Measurements from ENCODE around the gene TCF19.

The TCF19 gene

GRCh38 chr6:31144296-31144969 is 14.0 kb upstream of the TCF19 start:
- no peak for TF ChIP-seq Cebpa-rat (IDR thresholded peaks at IDR 0.05)
- H3K9ac ChIP-seq: no peak overlapping the region
- H3K27me3 ChIP-seq: no peaks in the 10 kb centered on the region
- no peaks in the 10 kb centered on the region for H4K20me1 ChIP-seq
- no peak overlapping the region for H3K27ac ChIP-seq
- H3K36me3 ChIP-seq: peaks cover 57% of the 10 kb centered on the region
- no peaks in the 10 kb centered on the region for H3K9me3 ChIP-seq
- no peak overlapping the region for H3K4me3 ChIP-seq
- no peak overlapping the region for H3K4me2 ChIP-seq
- H3K4me1 ChIP-seq: no peaks in the 10 kb centered on the region

GRCh38 chr6:31144970-31145340 is 13.4 kb upstream of the TCF19 start:
- Histone ChIP-seq H3K36me3 (peaks cover 62% of the 10 kb centered on the region), H3K27me3 (no peaks in the 10 kb centered on the region), H3K27ac (no peak overlapping the region), H3K4me3 (no peak overlapping the region), H4K20me1 (no peaks in the 10 kb centered on the region), H3K4me2 (no peak overlapping the region), H3K9ac (no peak overlapping the region), H3K9me3 (no peaks in the 10 kb centered on the region), H3K4me1 (no peaks in the 10 kb centered on the region)
- no peak for TF ChIP-seq Cebpa-rat (IDR thresholded peaks at IDR 0.05)

GRCh38 chr6:31145386-31145785 is 13.0 kb upstream of the TCF19 start:
- no peaks in the 10 kb centered on the region for H4K20me1 ChIP-seq
- H3K4me2 ChIP-seq: no peak overlapping the region
- no peak overlapping the region for H3K9ac ChIP-seq
- peaks cover 67% of the 10 kb centered on the region for H3K36me3 ChIP-seq
- H3K4me1 ChIP-seq: no peaks in the 10 kb centered on the region
- H3K9me3 ChIP-seq: no peaks in the 10 kb centered on the region
- H3K4me3 ChIP-seq: no peak overlapping the region
- no peak overlapping the region for H3K27ac ChIP-seq
- H3K27me3 ChIP-seq: no peaks in the 10 kb centered on the region
- TF ChIP-seq Cebpa-rat (IDR thresholded peaks at IDR 0.05): no peak

- H4K20me1 ChIP-seq: no peaks in the 10 kb centered on the region
- no peak overlapping the region for H3K9ac ChIP-seq
- H3K4me2 ChIP-seq: no peak overlapping the region
- no peak overlapping the region for H3K4me3 ChIP-seq
- H3K36me3 ChIP-seq: peaks cover 59% of the 10 kb centered on the region
- H3K27me3 ChIP-seq: no peaks in the 10 kb centered on the region
- no peak for TF ChIP-seq Cebpa-rat (IDR thresholded peaks at IDR 0.05)
- no peaks in the 10 kb centered on the region for H3K9me3 ChIP-seq
- H3K4me1 ChIP-seq: peaks cover 10% of the 10 kb centered on the region
- no peak overlapping the region for H3K27ac ChIP-seq
Observed at GRCh38 chr6:31149827-31150447, 8.5 kb upstream of the TCF19 start.

GRCh38 chr6:31152781-31153180 is 5.6 kb upstream of the TCF19 start:
- Histone ChIP-seq H3K4me3 (no peak overlapping the region), H3K36me3 (peaks cover 57% of the 10 kb centered on the region)

GRCh38 chr6:31154436-31154835 is 4.0 kb upstream of the TCF19 start:
- Histone ChIP-seq H3K27me3 (no peaks in the 10 kb centered on the region), H3K4me3 (no peak overlapping the region), H3K36me3 (peaks cover 49% of the 10 kb centered on the region), H3K9me3 (no peaks in the 10 kb centered on the region), H3K9ac (no peak overlapping the region), H3K4me2 (no peak overlapping the region), H4K20me1 (no peaks in the 10 kb centered on the region), H3K27ac (no peak overlapping the region), H3K4me1 (peaks cover 30% of the 10 kb centered on the region)
- TF ChIP-seq Cebpa-rat (IDR thresholded peaks at IDR 0.05): no peak

More at GRCh38 chr6:31152781-31153180, 5.6 kb upstream of the TCF19 start:
- no peaks in the 10 kb centered on the region for H3K27me3 ChIP-seq
- no peak overlapping the region for H3K4me2 ChIP-seq
- no peak for TF ChIP-seq Cebpa-rat (IDR thresholded peaks at IDR 0.05)
- H3K27ac ChIP-seq: peak overlapping the region; percentile 9; the same call in 1 of the 2 replicates
- no peak overlapping the region for H3K9ac ChIP-seq
- no peaks in the 10 kb centered on the region for H3K9me3 ChIP-seq
- peaks cover 24% of the 10 kb centered on the region for H3K4me1 ChIP-seq
- no peaks in the 10 kb centered on the region for H4K20me1 ChIP-seq

GRCh38 chr6:31156641-31157040 is 1.7 kb upstream of the TCF19 start:
- Histone ChIP-seq H3K36me3 (peaks cover 37% of the 10 kb centered on the region), H3K27me3 (no peaks in the 10 kb centered on the region), H3K4me3 (no peak overlapping the region), H4K20me1 (no peaks in the 10 kb centered on the region), H3K4me2 (peak overlapping the region; percentile 95), H3K9ac (peak overlapping the region; percentile 80; the same call in 1 of the 2 replicates), H3K4me1 (peaks cover 46% of the 10 kb centered on the region), H3K27ac (no peak overlapping the region), H3K9me3 (no peaks in the 10 kb centered on the region)
- TF ChIP-seq Cebpa-rat (IDR thresholded peaks at IDR 0.05): no peak

- Histone ChIP-seq H3K9me3 (no peaks in the 10 kb centered on the region), H4K20me1 (no peaks in the 10 kb centered on the region), H3K27ac (peak within 1 kb of the TSS; percentile 76), H3K9ac (peak within 1 kb of the TSS; percentile 80), H3K4me2 (peak within 1 kb of the TSS; percentile 96), H3K4me3 (peak within 1 kb of the TSS; percentile 78), H3K27me3 (no peaks in the 10 kb centered on the region), H3K4me1 (peaks cover 41% of the 10 kb centered on the region), H3K36me3 (peaks cover 47% of the 10 kb centered on the region)
- TF ChIP-seq Cebpa-rat (IDR thresholded peaks at IDR 0.05): no peak
Observed at GRCh38 chr6:31157513-31158139, 763 bp upstream of the TCF19 start, which contains the start of gene CCHCR1. TSS of gene CCHCR1 (minus strand) at chr6:31157802. CDS start at chr6:31157600, 202 bp downstream.

- Histone ChIP-seq H3K4me1 (peaks cover 36% of the 10 kb centered on the region), H3K27me3 (no peaks in the 10 kb centered on the region), H3K9ac (peak overlapping the region; percentile 79), H4K20me1 (no peaks in the 10 kb centered on the region), H3K36me3 (peaks cover 50% of the 10 kb centered on the region), H3K27ac (peak overlapping the region; percentile 47; the same call in 1 of the 2 replicates), H3K4me2 (peak overlapping the region; percentile 96), H3K4me3 (peak overlapping the region; percentile 78), H3K9me3 (no peaks in the 10 kb centered on the region)
- TF ChIP-seq Cebpa-rat (IDR thresholded peaks at IDR 0.05): no peak
Observed at GRCh38 chr6:31158863-31159855, 770 bp downstream of the TCF19 start.

All from BLaER1 (cell line).